PFSK-1 (cell line): Measurements from ENCODE around the gene TK2.

Experiments
- SIN3A ChIP-seq: IDR thresholded peaks from 2 replicates; pipeline ENCODE4 v1.6.1; 2012; ENCODE audit warnings: mild to moderate bottlenecking, low read length, moderate library complexity, borderline replicate concordance; ENCODE audit not compliant: insufficient read depth
- TAF1 ChIP-seq: IDR thresholded peaks from 2 replicates; pipeline ENCODE4 v1.6.1; 2012; ENCODE audit warnings: low read length, control low read depth, borderline replicate concordance; ENCODE audit not compliant: insufficient read depth

- TF ChIP-seq TAF1 (no peak), SIN3A (no peak)
Observed at GRCh38 chr16:66484453-66485213, 65.3 kb downstream of the TK2 start.
